SK-N-MC (cell line): ENCODE results near the gene SDE2.

Source experiments
- EZH2 ChIP-seq: fragments of 200-600 bp; sonication (generic); IDR thresholded peaks from one replicate; pipeline ENCODE4 v1.6.1; 2017; ENCODE audit warnings: antibody characterized with exemption
- POLR2AphosphoS5 ChIP-seq: IDR thresholded peaks from 2 replicates; pipeline ENCODE4 v1.6.1; 2012; ENCODE audit warnings: mild to moderate bottlenecking, low read depth, low read length, borderline replicate concordance

GRCh38 chr1:226033991-226034390 is 34.8 kb upstream of the SDE2 start:
- no peak for TF ChIP-seq POLR2AphosphoS5
- no peak for TF ChIP-seq EZH2
